GM18951 (cell line): ENCODE measurements around the gene PANK1.

Experiments
- POLR2A ChIP-seq: IDR thresholded peaks from 4 replicates; pipeline ENCODE4 v1.6.1; 2011; ENCODE audit warnings: mild to moderate bottlenecking; ENCODE audit not compliant: insufficient read length, insufficient read depth; ENCODE audit errors: extremely low read depth
- in situ Hi-C: fragments of 300-500 bp; cut with MboI; formaldehyde crosslinking; loops from one replicate; pipeline ENCODE4 v1.12.0; 2022; ENCODE audit warnings: low sequenced_read_pairs, mixed read lengths, inconsistent platforms; ENCODE audit not compliant: unreplicated experiment

PANK1 gene

DNA sequence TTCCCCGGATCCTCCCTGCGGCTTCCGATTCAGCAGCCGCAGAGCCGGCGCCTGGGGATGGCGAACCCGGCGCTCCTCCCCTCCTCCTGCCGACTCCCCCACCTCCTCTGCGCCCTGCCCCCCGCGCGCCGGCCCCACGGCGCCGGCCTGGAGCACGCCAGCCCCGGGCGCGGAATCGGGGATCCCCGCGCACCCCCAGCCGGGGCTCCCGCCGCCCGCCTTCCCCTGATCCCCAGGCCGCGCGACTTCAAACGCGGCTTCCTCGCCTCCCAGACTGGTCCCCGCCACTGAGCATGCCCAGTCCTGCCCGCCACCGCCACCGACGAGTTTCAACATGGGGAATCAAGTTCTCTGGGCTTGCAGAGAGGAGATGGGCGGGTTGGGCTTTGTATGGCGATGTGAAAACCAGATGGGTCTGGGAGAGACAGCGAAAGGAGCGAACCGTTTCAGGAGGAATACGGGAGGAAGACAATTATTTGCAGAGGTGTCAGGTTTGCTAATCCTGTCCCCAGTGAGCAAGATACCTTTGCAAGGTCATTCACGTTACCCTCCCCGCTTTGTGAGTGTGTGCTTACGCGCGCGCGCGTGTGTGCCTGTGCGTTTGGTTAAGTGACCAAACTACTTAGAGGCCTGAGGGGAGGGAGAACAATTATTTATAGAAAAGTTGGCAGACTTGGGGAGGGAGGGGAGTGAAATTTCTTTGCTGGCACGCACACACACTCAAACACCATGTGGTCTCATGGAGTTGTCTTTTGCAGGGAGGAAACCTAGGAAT lies at the start of gene PANK1:
Gene PANK1 (minus strand): TSS at position 276 of the 775 bp plus-strand sequence. CDS start 351 bp downstream, outside the sequence.
- TF ChIP-seq POLR2A: peak; percentile 71
- in situ Hi-C loops: no loop called here

DNA sequence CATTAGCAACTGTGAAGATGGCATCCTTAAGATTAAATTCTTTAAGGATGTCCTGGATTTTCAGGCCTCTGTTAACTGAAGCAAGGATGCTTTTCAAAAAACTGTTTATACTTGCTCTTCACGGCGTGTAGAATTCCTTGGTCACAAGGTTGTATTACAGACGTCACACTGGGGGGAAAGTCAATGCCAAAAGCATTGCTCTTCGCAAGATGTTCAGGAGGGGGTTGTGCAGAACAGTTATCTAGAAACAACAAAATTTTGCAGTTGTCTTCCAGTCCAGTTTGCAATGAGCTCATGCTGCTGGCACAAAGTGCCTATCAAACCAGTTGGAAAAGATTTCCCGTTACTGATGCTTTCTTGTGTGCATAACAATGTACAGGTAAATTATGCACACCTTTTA lies 48.1 kb upstream of the PANK1 start:
- in situ Hi-C loops: no loop called here
- TF ChIP-seq POLR2A: no peak

DNA sequence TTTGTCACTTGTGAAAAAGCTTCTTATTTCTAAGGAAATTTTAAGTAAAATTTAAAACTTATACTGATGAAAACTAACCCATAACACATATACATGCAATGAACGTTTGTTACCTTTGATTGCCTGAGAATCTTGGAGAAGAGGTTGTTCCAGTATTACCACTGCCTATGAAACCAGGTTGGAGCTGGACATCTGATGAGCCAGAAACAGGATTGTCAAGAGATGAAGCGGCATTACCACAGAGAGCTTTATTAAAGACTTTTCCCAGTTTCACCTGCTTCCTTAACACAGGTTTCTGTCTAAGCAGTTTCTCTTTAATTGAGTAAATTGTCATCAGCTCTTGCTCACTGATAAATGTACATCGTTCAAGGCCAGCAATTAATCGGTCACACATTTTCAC lies 47.4 kb upstream of the PANK1 start:
- in situ Hi-C loops: no loop called here
- TF ChIP-seq POLR2A: no peak

DNA sequence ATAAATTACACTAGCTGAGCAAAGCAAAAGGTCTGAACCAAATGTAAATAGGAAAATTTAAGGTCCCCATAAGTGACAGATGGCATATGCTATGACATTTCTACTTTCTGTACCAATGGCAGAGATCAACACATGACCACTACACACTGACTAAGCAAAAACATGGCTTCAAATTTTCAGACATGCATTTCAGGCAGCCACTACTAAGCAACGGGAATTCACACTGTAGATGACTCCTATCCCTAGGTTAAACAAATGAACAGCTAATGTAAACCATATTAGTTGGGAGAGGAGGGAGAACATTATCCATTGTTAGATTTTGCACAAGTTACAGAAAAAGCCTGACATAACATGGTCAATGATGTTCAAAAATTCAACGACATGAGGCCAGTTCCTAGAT lies 45.0 kb upstream of the PANK1 start:
- no peak for TF ChIP-seq POLR2A
- in situ Hi-C loops: no loop called here

DNA sequence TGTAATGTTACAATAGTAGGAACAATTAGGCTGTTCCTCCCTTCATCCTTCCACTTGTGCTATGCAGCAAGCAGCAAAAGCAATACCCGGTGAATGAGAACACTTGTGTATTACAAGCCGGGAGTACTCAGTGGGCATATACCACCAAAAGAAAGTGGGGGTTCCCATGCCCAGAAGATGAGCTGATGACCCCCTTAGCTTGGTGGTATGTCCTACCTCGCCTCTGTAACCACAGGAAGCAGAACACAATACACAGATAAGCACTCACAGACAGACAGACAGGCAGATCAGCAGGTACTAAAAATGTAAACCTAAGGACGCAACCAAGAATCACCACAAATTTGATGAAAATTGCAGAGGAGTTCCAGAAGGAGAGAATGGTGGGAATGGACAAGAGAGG lies 40.9 kb upstream of the PANK1 start:
- in situ Hi-C loops: no loop called here
- TF ChIP-seq POLR2A: no peak

DNA sequence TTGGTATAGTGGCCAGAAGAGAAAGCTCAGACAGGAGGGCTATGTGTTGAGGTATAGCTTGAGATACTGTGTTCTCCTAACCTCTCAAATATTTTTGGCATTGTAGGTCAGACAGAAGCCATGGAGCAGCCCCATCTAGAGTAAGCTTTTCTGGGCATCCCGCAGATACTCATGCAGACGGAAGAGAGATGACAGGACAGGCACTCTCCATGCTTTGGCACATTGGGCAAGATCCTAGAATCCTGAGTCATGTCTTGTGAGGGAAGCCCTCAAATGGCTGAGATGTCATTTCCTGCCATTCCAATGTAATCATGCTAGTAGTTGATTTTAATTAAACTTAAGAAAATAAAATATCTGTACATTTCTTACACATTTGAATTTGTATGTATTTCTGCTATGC lies 39.6 kb upstream of the PANK1 start:
- TF ChIP-seq POLR2A: no peak
- in situ Hi-C loops: no loop called here

DNA sequence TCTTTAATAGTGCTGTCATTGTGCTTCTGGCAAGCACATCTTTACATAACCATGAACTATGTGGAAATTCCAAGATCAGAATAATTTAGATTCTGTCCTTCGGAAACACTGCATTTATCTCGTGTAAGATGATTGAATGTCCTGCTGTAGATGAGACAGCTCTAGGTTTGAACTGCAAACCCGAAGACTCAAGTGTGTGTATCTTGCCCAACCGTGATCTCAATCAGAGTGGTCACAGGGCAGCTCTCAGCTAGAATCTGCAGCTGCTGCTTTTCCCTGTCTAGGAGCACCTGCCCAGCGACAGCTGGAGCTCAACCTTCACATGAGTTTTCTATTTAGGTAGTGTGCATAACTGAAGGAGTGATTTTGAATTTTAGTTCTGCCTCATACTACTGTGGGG lies 38.8 kb upstream of the PANK1 start:
- no peak for TF ChIP-seq POLR2A
- in situ Hi-C loops: no loop called here

DNA sequence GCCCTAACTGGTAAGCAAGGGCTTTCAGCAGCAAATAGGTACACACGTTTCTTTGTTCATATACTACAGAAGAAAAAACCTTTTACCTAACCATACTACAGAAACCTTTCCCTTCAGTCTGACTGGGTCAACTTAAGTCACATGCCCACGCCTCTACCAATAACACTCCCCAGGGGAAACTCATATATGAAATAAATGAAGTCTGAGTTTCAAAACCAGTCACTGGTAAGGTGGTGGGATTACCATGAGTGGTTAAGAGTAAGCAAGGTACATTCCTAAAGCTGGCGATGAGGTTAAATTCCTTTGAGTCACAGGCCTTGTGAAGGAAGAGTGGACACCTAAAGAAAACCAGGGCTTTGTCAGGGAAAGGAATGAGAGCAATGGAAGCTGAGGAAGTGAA lies 34.9 kb upstream of the PANK1 start:
- no peak for TF ChIP-seq POLR2A
- in situ Hi-C loops: no loop called here

DNA sequence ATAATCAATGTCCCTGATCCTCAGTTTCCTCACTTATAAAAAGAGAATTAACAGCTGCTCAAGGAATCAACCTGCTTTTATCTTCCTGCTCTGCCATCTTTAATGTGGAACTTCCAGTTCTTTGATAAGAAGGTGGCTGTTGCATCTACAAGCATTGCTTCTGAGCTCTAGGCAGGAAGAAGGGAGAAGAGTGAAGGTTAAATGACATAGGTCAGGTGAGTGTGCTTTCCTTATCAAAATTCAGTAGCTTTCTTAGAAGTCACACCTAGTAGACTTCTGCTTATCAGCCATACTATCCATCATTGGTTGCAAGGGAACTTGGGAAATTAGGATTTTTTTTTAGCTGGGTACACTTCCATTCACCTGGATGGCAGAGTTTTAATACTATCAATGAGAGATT lies 32.3 kb upstream of the PANK1 start:
- TF ChIP-seq POLR2A: no peak
- in situ Hi-C loops: no loop called here

DNA sequence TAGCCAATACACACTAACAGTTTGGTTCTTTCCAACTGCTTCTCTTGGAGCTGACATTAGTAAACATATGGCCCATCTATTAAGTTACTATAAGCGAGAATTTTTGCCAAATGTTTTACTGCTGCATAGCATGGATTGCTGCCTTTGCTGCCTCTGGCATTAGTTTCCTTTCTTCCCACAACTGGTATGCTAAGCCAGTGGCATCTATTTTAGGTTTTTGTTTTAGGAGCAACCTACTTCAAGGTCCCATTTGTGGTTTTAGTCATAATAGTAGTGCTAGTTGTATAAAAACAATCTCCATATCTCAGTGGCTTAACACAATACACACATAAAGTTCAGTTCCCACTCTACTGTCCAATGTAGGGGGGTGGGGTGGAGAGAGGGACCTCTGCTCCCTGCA lies 25.9 kb upstream of the PANK1 start:
- no peak for TF ChIP-seq POLR2A
- in situ Hi-C loops: no loop called here

DNA sequence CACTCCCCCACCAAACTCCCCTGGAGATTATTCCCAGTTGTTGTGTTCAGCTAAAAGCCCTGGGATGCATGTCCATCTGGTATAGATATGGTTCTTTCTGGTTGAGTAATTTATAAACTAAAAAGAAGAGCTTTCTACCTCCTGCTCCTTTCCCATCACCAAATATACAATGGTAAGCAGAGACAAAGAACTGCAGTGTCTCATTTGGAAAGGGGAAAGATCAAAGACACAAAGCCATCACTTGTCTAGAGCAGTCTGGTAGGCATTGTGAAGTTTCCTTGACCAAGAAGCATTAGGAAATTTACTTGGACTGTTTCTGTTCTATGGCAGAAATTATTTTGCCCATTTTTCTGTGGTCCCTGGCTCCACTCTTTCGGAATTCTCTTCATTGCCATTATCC lies 24.9 kb upstream of the PANK1 start:
- no peak for TF ChIP-seq POLR2A
- in situ Hi-C loops: no loop called here

DNA sequence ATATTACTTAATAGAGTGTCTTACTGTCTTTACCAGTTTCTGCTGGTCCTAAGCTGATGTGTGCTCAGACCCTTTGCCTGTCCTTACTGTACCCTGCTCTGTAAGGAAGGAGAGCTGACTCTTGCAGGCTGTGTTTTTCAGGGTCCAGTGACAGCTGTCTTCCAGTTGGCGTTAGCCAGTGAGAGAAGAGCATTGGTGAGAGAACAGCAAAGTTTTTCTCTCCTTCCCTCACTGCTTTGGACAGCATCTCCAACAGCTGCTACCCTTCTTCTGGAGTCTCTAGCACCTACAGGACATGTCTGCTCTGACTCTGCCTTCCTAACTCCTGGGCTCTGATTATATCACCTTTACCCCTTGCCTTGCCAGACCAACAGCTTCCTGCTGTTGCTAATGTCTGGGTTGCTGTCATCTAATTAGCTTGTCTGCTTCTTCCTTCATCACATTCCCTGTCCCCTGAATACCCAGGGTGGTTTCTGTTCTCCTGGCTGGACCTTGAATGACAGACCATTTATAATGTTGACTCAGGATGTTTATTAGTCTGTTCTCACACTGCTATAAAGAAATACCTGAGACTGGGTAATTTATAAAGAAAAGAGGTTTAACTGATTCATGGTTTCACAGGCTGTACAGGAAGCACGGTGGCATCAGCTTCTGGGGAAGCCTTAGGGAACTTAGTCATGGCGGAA lies 23.5 kb upstream of the PANK1 start:
- in situ Hi-C loops: no loop called here
- TF ChIP-seq POLR2A: no peak

DNA sequence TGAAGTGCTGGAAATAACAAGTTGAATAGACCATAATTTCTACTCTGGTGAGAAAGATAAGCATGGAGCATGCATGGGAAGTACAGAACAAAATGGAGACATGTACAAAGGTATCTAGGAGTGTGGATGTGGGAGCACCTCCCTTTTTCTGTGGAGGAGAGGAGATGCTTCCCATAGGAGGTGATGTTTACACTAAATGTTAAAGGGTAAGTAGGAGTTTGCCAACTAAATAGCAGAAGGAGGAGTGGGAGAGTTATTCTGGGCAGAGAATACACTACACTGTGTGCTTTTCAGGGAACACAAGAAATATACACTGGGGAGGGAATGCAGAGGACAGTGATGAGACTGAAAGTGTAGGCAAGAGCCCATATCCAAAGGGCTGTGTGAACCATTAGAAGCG lies 21.1 kb upstream of the PANK1 start:
- TF ChIP-seq POLR2A: no peak
- in situ Hi-C loops: no loop called here

DNA sequence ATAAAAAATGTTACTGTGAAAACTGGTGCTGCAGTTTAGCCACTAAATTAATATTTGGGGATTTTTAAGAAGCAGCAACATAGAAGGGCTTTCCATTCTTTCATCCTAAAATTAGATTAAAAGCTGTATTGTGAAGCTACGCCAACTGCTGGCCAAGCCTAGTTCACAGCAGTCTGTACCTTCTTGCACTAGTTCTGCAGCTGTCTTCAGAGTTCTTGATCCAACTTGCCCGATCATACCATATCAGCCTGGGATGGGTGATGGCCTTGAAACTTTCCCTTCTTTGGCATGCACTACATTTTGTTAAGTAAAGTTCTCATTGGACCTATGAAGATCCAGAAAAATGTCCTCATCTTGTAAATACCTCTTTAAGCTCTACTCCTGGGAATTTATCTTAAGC lies 20.3 kb upstream of the PANK1 start:
- no peak for TF ChIP-seq POLR2A
- in situ Hi-C loops: no loop called here

DNA sequence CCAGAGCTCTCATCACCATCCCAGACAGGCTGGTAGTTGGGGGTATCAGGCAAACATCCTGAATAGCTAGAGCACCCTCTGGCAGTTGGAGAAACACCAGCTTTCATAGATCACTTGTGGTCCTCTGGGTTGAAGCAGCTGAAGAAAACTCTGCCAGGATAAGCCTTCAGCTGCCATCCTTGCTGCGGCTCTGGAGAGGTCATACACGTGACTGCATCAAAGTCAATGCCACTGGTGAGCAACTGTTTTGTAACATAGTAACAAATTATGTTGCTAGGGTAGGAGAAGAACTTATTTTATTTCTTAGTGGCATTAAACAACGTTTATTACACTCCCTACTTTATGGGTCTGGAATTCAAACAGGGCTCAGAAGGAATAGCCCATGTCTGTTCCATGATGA lies 19.2 kb upstream of the PANK1 start:
- no peak for TF ChIP-seq POLR2A
- in situ Hi-C loops: no loop called here

DNA sequence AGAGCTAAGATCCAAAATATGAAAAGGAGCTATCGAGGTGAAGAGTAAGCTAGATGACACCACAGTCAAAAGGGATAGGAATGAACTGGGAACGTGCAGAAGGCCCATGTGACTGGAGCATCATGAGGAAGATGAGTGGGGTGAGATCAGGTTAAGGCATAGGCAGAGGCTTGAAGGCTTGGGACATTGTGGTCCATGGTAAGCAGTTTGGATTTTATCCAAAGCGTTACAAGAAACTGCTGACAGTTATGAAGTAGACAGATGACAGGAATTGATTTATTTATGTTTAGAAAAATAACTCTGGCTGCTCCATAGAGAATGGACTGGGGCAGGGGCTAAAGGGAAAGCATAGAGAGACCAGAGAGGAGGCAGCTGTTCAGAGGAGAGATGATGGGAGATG lies 18.1 kb upstream of the PANK1 start:
- in situ Hi-C loops: no loop called here
- no peak for TF ChIP-seq POLR2A
